ENCODE data around the gene TFEC. TPM values are rescaled to one million over a fixed set of nuclear protein-coding genes. Genes with fewer than 3 reads are reported as not detected.

The TFEC gene
- total RNA-seq, 1 experiment from 2014 or later, result 0.12 TPM

DNA sequence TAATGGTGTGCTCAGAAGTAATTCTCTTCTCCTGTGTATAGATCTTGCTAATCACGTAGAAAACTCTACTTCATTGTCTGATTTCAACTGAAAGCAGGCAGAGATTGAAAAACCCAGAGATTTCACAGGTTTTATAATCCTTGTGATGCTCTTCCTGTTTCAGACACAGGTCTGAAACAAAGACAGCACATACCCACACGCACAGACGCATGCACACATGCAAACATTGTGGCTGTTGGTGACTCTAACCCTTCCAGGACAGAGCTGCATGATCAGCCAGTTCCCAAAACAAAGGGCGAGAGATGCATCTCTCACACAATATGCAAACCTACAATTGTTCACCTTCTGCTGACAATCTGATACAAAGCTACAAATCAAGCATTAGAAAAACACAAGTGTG is 11.1 kb upstream of the TFEC start:
- no TSS peak for BruUV-seq (replicated peaks)
- Histone ChIP-seq H3K79me2 (ENCODE audit: insufficient read depth, low read length) (no peaks in the 10 kb centered on the region), H3K4me3 (replicated peaks in 1 of 2; ENCODE audit: low read depth in 1 of 2, low read length in 2 of 2) (no peak overlapping the region), H3K9ac (ENCODE audit: low read length) (no peak overlapping the region), H3K9me2 (ENCODE audit: insufficient read depth) (no peaks in the 10 kb centered on the region), H3K9me3 (ENCODE audit: control insufficient read depth in 1 of 2, insufficient read depth in 1 of 2, low read depth in 1 of 2, low read length in 2 of 2) (no peaks in the 10 kb centered on the region), H3K4me1 (ENCODE audit: control insufficient read depth in 1 of 2, insufficient read depth in 2 of 2, low read length in 2 of 2) (no peaks in the 10 kb centered on the region), H2AFZ (ENCODE audit: low read depth, low read length, poor library complexity, severe bottlenecking) (no peak overlapping the region), H3K27me3 (ENCODE audit: insufficient read depth, low read length) (no peaks in the 10 kb centered on the region), H3K4me2 (ENCODE audit: low read length) (no peak overlapping the region), H4K20me1 (ENCODE audit: insufficient read depth) (no peaks in the 10 kb centered on the region), H3K27ac (ENCODE audit: low read depth, low read length) (no peak overlapping the region), H3K36me3 (ENCODE audit: control insufficient read depth in 1 of 2, insufficient read depth in 2 of 2, low read length in 2 of 2) (no peaks in the 10 kb centered on the region)
- ATAC-seq (no peak), DNase-seq (ENCODE audit: low read depth, low spot score) (no peak)
- intact Hi-C loops (cut with micrococcal nuclease), result no loop called here
- RAD21 ChIA-PET (ENCODE audit: low non-redundant PET in 1 of 2, low total read pairs in 2 of 2, uncharacterized antibody in 2 of 2, unreplicated experiment in 2 of 2), result no interaction called here
- POLR2A ChIA-PET, result no interaction called here
- TF ChIP-seq, protein P1, sequence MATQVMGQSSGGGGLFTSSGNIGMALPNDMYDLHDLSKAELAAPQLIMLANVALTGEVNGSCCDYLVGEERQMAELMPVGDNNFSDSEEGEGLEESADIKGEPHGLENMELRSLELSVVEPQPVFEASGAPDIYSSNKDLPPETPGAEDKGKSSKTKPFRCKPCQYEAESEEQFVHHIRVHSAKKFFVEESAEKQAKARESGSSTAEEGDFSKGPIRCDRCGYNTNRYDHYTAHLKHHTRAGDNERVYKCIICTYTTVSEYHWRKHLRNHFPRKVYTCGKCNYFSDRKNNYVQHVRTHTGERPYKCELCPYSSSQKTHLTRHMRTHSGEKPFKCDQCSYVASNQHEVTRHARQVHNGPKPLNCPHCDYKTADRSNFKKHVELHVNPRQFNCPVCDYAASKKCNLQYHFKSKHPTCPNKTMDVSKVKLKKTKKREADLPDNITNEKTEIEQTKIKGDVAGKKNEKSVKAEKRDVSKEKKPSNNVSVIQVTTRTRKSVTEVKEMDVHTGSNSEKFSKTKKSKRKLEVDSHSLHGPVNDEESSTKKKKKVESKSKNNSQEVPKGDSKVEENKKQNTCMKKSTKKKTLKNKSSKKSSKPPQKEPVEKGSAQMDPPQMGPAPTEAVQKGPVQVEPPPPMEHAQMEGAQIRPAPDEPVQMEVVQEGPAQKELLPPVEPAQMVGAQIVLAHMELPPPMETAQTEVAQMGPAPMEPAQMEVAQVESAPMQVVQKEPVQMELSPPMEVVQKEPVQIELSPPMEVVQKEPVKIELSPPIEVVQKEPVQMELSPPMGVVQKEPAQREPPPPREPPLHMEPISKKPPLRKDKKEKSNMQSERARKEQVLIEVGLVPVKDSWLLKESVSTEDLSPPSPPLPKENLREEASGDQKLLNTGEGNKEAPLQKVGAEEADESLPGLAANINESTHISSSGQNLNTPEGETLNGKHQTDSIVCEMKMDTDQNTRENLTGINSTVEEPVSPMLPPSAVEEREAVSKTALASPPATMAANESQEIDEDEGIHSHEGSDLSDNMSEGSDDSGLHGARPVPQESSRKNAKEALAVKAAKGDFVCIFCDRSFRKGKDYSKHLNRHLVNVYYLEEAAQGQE (IDR thresholded peaks at IDR 0.05; ENCODE audit: low read depth), result no peak
- TF ChIP-seq EGR1 (IDR thresholded peaks at IDR 0.05; ENCODE audit: low read depth) (no peak), POLR2AphosphoS5 (IDR thresholded peaks at IDR 0.05; ENCODE audit: low read depth, low read length) (no peak), JUND (IDR thresholded peaks at IDR 0.05) (no peak), SP1 (IDR thresholded peaks at IDR 0.05; ENCODE audit: low read depth) (no peak), CBX3 (IDR thresholded peaks at IDR 0.05; ENCODE audit: low read depth) (no peak), RAD21 (IDR thresholded peaks at IDR 0.05; ENCODE audit: low read depth) (no peak), FOSL1 (IDR thresholded peaks at IDR 0.05; ENCODE audit: low read depth) (no peak), MAX (IDR thresholded peaks at IDR 0.05) (no peak), POLR2A (IDR thresholded peaks at IDR 0.05; ENCODE audit: borderline replicate concordance, extremely low read depth, insufficient read depth, insufficient read length) (no peak), TCF7L2 (IDR thresholded peaks at IDR 0.05; ENCODE audit: borderline replicate concordance, extremely low read depth, insufficient read depth, insufficient read length) (no peak), ZNF274 (IDR thresholded peaks at IDR 0.05; ENCODE audit: low read depth, low read length) (no peak), ELF1 (IDR thresholded peaks at IDR 0.05; ENCODE audit: borderline replicate concordance, low read depth) (no peak), EZH2phosphoT487 (IDR thresholded peaks at IDR 0.05; ENCODE audit: borderline replicate concordance) (no peak), EZH2 (IDR thresholded peaks at IDR 0.05) (no peak), SIN3A (IDR thresholded peaks at IDR 0.05; ENCODE audit: low read depth) (no peak), CEBPB (IDR thresholded peaks at IDR 0.05; ENCODE audit: low read depth) (no peak)
- TF ChIP-seq, protein P2, sequence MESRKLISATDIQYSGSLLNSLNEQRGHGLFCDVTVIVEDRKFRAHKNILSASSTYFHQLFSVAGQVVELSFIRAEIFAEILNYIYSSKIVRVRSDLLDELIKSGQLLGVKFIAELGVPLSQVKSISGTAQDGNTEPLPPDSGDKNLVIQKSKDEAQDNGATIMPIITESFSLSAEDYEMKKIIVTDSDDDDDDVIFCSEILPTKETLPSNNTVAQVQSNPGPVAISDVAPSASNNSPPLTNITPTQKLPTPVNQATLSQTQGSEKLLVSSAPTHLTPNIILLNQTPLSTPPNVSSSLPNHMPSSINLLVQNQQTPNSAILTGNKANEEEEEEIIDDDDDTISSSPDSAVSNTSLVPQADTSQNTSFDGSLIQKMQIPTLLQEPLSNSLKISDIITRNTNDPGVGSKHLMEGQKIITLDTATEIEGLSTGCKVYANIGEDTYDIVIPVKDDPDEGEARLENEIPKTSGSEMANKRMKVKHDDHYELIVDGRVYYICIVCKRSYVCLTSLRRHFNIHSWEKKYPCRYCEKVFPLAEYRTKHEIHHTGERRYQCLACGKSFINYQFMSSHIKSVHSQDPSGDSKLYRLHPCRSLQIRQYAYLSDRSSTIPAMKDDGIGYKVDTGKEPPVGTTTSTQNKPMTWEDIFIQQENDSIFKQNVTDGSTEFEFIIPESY (IDR thresholded peaks at IDR 0.05; ENCODE audit: extremely low read depth, insufficient replicate concordance, low read length), result no peak
- CTCF ChIA-PET, result no interaction called here

Measured in HCT116 (cell line).